Peyer's patch (tissue), 4 donors: ENCODE results near the gene HIPK4.

ENCODE experiments used
- POLR2A ChIP-seq, 2 donors: fragments of 450-650 bp; IDR thresholded peaks; one replicate each; pipeline ENCODE4 v1.5.1; 2017; ENCODE audit warnings: antibody characterized with exemption in 2 of 2, mild to moderate bottlenecking in 2 of 2, moderate library complexity in 2 of 2
- TF ChIP-seq, protein P1 (sequence below), 6 experiments: fragments of 450-650 bp in 4 of 6; fragments of 200-600 bp in 2 of 6; sonication (generic) in 1 of 6; IDR thresholded peaks; one replicate each; pipeline ENCODE4 v1.5.1; 2017 to 2019; ENCODE audit warnings: antibody characterized with exemption in 6 of 6, mild to moderate bottlenecking in 3 of 6, moderate library complexity in 1 of 6

DNA sequence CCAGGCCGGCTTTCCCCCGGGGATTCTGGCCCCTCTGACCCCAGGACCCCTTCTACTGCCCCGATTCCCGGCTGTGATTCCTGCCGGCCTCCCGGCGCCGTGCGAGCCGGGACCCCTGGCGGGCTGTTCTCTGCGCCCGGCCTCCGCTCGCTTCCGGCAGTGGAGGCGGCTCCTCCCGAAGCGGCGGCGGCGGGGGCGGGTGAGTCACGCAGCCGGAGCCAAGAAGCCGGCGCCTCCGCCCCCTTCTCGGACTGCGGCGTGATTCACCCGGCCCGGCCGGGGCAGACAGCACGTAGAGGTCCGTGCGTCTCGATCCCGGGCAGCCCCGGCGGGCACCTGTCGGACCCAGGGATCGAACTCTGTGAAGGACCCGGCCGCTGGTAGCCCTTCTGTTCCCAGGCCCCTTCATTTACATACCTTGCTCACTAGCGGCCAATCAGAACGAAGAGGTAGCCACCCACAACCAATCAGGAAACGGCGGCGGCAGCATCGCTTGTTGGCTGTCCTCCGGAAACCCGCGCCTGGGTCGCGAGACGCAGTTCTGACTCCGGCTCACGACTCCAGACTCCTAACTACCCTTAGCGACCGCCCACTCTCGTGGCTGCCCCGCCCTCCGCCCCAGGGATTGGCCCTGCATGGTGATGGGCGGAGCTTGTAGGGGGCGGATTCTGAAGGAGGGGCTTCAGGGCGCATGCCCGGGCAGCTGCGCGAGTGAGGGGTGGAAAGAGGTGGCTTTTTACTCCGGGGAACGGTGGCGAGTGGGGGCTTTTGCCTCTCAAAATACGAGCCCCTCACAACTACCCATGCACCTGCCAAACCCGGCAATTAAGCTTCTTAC lies 35.7 kb upstream of the HIPK4 start, which contains the start of gene SERTAD1:
- TF ChIP-seq POLR2A (IDR thresholded peaks at IDR 0.05), result peak; percentile 99 to 100
- TF ChIP-seq, protein P1, sequence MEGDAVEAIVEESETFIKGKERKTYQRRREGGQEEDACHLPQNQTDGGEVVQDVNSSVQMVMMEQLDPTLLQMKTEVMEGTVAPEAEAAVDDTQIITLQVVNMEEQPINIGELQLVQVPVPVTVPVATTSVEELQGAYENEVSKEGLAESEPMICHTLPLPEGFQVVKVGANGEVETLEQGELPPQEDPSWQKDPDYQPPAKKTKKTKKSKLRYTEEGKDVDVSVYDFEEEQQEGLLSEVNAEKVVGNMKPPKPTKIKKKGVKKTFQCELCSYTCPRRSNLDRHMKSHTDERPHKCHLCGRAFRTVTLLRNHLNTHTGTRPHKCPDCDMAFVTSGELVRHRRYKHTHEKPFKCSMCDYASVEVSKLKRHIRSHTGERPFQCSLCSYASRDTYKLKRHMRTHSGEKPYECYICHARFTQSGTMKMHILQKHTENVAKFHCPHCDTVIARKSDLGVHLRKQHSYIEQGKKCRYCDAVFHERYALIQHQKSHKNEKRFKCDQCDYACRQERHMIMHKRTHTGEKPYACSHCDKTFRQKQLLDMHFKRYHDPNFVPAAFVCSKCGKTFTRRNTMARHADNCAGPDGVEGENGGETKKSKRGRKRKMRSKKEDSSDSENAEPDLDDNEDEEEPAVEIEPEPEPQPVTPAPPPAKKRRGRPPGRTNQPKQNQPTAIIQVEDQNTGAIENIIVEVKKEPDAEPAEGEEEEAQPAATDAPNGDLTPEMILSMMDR (IDR thresholded peaks at IDR 0.05), result peak; percentile 63 to 87 (median 80)
